22Rv1 (cell line): ENCODE data around the gene CTNNBIP1.

Experiments
- CTCF ChIP-seq: fragments of 450-650 bp; IDR thresholded peaks from 2 replicates; pipeline ENCODE4 v1.5.1; 2017; ENCODE audit warnings: mild to moderate bottlenecking
- ZFX ChIP-seq: fragments of 450-650 bp; IDR thresholded peaks from 2 replicates; pipeline ENCODE4 v1.6.1; 2017; ENCODE audit warnings: antibody characterized with exemption, borderline replicate concordance

GRCh38 chr1:9805006-9805508 lies 105.0 kb downstream of the CTNNBIP1 start:
- TF ChIP-seq CTCF (no peak), ZFX (no peak)
